HG03066 (cell line): ENCODE measurements around the gene TRIM37.
"Not testable (repeated sequence)": the region's sequence is repeated elsewhere in the genome, so short reads cannot be mapped to it uniquely, and the experiment has no call there.

ENCODE experiments used
- ATAC-seq: cut with Tn5 transposase; IDR thresholded peaks from one replicate; pipeline ENCODE4 v1.9.1; 2021; ENCODE audit warnings: low read depth; ENCODE audit not compliant: unreplicated experiment

TRIM37 gene

GRCh38 chr17:58960068-58960467 lies 146.6 kb downstream of the TRIM37 start:
- ATAC-seq, result no peak

- not testable (repeated sequence) for ATAC-seq
Measured at GRCh38 chr17:58957725-58958073, 149.0 kb downstream of the TRIM37 start.

GRCh38 chr17:58956997-58957724 lies 149.5 kb downstream of the TRIM37 start:
- no peak for ATAC-seq

- not testable (repeated sequence) for ATAC-seq
Measured at GRCh38 chr17:58954358-58954757, 152.3 kb downstream of the TRIM37 start.

- no peak for ATAC-seq
Measured at GRCh38 chr17:58947824-58948223, 158.9 kb downstream of the TRIM37 start.

GRCh38 chr17:58947411-58947810 lies 159.3 kb downstream of the TRIM37 start:
- ATAC-seq, result no peak

GRCh38 chr17:58944166-58944565 lies 162.5 kb downstream of the TRIM37 start:
- no peak for ATAC-seq

GRCh38 chr17:58936295-58936694 lies 170.4 kb downstream of the TRIM37 start:
- no peak for ATAC-seq

- no peak for ATAC-seq
Measured at GRCh38 chr17:58932956-58933355, 173.7 kb downstream of the TRIM37 start.
